ENCODE measurements around the gene FOSB.

FOSB gene

GRCh38 chr19:45485305-45486077 is 17.7 kb downstream of the FOSB start:
- peak; percentile 99 for DNase-seq (ENCODE audit: low spot score)

DNA sequence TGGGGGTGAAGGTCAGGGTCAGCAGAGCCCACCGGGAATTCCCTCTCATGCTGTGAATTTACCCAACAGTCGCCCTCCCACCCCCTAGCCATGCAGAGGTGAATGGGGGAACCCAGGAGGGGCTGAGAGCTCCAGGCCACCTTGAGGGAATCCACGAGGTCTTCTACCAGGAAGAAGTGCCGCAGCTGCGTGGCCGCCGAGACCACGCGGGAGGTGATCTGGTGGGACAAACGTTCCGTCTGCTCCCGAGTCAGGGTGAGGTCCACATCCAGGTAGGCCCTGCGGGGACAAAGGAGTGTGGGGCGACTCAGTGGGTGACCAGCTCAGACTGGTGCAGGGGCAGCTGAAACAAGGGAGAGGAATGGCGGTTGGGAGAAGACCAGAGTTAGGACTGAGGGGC is 20.9 kb downstream of the FOSB start:
- DNase-seq (ENCODE audit: low spot score), result no peak

GRCh38 chr19:45489216-45489855 is 21.5 kb downstream of the FOSB start:
- no peak for DNase-seq (ENCODE audit: low spot score)

DNA sequence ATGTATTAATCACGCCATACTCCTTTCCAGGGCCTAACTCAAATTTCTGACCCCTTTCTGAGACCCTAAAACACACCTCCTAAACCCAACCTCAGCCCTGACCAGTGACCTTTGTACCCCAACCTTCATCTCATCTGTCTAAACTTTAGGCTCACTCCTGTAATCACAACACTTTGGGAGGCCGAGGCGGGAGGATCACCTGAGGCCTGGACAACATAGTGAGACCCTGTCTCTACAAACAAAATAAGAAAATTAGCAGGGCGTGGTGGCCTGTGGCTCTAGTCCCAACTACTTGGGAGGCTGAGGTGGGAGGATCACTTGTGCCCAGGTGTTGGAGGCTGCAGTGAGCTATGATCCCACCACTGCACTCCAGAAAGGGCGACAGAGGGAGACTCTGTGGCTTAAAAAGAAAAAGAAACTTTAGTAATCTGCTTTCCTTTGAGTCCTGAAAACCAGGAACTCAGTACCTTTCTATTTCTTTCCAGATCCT is 24.4 kb downstream of the FOSB start:
- DNase-seq (ENCODE audit: low spot score), result no peak

DNA sequence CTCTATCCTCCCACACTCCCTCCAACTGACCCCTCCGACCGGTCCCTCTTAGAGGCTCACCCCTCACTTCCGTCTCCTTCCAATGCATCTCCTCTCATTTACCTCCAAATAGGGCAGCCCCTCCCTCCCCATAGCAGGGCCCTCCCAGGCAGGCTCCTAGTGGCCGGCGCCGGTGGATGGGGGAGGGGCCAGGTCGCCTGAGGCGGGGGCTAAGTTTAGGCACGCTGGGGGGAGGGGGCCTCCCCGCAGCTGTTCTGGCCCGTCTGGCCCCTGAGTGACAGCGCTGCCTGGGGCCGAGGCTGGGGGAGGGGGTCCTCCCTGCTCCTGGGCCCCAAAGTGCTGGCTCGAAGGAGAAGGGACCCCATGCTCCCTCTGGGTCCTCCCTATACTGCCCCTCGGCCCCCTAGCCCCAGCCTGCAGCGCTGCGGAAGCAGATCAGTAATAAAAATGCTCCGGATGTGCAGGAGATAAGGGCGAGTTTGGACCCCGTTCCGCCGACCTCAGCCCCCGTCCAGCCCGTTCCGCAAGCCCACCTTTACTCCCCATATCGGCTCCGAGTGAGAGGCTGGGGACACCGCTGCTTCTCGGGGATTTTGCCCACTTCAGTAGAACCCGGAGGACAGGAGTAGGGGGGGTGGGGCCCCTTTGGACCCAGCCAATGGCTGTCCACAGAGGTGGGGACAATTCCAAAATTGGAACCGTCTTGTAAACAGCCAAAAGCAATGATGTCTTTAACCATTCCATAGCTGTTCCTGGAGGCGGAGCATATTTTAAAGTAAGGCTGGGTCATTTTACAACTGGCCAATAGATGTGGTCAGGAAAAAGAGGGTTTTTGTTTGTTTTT is 25.1 kb downstream of the FOSB start:
- no peak for DNase-seq (ENCODE audit: low spot score)

- DNase-seq (ENCODE audit: low spot score), result no peak
Observed at GRCh38 chr19:45494261-45494916, 26.6 kb downstream of the FOSB start.

DNA sequence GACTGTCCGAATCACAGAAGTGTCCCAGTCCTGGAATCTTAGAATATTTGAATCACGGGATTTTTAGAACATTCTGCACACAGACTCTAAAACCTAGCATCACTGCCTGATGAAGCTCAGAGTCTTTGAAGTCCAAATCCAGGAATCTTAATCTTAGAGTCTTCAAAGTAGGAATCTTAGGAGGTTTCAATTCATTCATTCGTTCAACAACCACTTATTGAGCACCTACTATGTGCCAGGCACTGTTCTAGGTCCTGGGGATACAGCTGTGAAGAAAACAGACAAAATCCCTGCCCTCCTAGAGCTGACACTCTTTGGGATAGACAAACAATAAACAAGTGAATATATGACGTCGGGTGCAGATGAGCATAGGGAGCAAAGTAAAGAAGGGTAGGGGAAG is 27.4 kb downstream of the FOSB start:
- no peak for DNase-seq (ENCODE audit: low spot score)

- DNase-seq (ENCODE audit: low spot score), result no peak
Observed at GRCh38 chr19:45496349-45496953, 28.7 kb downstream of the FOSB start.

GRCh38 chr19:45497791-45498190 is 30.0 kb downstream of the FOSB start:
- DNase-seq (ENCODE audit: low spot score), result no peak

DNA sequence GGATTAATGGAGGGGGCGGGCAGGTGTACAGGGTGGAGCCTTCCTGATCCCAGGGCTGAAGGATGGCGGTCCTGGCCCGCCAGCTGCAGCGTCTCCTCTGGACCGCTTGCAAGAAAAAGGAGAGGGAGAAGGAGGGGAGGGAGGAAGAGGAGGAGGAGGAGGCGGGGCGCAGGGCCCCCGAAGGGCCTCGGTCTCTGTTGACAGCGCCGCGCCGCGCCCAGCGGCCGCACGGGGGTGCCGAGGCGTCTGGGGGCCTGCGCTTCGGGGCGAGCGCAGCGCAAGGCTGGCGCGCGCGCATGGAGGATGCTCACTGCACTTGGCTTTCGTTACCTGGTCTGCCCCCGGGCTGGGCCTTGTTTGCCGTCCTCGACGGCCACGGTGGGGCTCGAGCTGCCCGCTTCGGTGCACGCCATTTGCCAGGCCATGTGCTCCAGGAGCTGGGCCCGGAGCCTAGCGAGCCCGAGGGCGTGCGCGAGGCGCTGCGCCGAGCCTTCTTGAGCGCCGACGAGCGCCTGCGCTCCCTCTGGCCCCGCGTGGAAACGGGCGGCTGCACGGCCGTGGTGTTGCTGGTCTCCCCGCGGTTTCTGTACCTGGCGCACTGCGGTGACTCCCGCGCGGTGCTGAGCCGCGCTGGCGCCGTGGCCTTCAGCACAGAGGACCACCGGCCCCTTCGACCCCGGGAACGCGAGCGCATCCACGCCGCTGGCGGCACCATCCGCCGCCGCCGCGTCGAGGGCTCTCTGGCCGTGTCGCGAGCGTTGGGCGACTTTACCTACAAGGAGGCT is 30.8 kb downstream of the FOSB start, which contains the start of gene PPM1N:
PPM1N (plus strand) TSS at position 33 of the 785 bp plus-strand sequence; CDS start at position 63, 30 bp downstream.
- peak; percentile 62 for DNase-seq (ENCODE audit: low spot score)

DNA sequence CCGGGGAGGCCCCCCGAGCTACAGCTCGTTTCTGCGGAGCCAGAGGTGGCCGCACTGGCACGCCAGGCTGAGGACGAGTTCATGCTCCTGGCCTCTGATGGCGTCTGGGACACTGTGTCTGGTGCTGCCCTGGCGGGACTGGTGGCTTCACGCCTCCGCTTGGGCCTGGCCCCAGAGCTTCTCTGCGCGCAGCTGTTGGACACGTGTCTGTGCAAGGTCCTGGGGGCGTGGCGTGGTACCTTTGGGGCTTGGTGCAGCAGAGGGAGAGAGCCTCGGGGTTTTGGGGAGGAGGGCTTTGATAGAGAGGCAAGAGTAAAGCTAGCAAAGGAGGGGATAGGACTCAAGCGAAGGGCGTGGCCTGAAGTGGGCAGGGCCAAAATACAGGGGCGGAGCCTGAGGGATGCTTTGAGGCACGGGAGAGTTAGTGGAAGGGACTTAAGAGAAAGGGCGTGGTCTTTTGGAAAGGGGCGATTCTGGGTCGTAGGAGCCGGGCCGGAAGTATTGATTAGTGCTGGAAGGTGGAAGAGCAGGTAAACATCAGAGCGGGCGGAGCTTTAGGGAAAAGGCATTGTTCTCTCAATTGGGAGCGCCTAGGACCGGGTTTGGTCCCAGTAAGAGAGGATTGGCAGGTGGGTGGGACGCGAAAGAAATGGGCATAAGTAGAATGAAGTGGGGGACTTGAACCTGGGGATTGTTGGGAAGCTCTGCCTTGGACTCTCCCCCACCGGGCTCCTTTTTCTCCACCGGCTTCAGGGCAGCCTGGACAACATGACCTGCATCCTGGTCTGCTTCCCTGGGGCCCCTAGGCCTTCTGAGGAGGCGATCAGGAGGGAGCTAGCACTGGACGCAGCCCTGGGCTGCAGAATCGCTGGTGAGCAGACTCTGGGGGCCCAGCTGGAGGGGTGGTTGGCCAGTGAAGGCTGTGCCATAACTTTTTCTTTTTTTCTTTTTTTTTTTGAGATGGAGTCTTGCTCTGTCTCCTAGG is 31.7 kb downstream of the FOSB start:
- DNase-seq (ENCODE audit: low spot score), result peak; percentile 75

GRCh38 chr19:45500918-45501729 is 33.3 kb downstream of the FOSB start:
- no peak for DNase-seq (ENCODE audit: low spot score)

DNA sequence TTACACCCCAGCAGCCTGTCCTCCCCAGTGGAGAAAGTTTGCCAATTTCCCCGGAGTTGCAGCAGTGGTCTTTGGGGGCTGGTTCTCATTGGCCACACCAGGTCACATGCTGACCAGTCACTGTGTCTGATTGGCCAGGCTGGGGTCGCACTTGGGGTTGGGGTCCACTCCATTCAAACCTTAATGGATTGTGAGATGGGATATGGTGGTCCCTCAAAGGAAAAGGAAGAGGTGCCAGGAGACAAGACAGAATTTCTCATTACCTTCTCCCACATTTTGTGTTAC is 33.9 kb downstream of the FOSB start:
- DNase-seq (ENCODE audit: low spot score), result no peak

DNA sequence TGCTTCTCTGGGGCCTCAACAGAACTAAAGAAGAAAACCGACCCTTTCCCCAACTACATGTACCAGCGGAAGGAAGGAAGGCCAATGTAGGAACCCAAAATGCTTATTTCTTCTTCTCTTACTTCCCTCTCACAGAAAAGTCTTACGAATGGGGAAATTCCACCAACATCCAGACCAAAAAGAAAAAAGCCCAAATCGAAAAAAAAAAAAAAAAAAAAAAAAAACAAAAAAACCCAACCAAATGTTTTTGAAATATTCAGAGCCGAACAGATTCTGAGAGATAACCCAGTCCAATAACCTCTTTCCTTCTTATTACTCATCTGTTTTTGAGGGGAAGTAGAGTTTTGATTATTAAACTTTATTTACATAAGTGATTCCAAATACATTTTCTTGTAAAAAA is 34.3 kb downstream of the FOSB start:
- DNase-seq (ENCODE audit: low spot score), result no peak

GRCh38 chr19:45503909-45504308 is 36.1 kb downstream of the FOSB start:
- no peak for DNase-seq (ENCODE audit: low spot score)

GRCh38 chr19:45505151-45505995 is 37.6 kb downstream of the FOSB start:
- DNase-seq (ENCODE audit: low spot score), result no peak

- DNase-seq (ENCODE audit: low spot score), result no peak
Observed at GRCh38 chr19:45505996-45506245, 38.1 kb downstream of the FOSB start.
